ENCODE results near the gene DTNB.
A peak's percentile ranks its signal among the peaks of the same experiment; 100 is the strongest.

The DTNB gene

GRCh38 chr2:25361261-25362048 lies 311.9 kb downstream of the DTNB start:
- DNase-seq = no peak

GRCh38 chr2:25358836-25359235 lies 314.5 kb downstream of the DTNB start:
- DNase-seq = no peak

- DNase-seq = no peak
These were observed 315.0 kb downstream of the DTNB start for GRCh38 chr2:25358249-25358815.

- no peak for DNase-seq
These were observed 317.3 kb downstream of the DTNB start for GRCh38 chr2:25356088-25356487.

GRCh38 chr2:25355270-25355669 lies 318.1 kb downstream of the DTNB start:
- no peak for DNase-seq

- no peak for DNase-seq
These were observed 319.3 kb downstream of the DTNB start for GRCh38 chr2:25354116-25354515.

- DNase-seq = no peak
These were observed 324.0 kb downstream of the DTNB start for GRCh38 chr2:25349397-25349796.

GRCh38 chr2:25347846-25348245 lies 325.5 kb downstream of the DTNB start:
- DNase-seq = no peak

- no peak for DNase-seq
These were observed 326.1 kb downstream of the DTNB start for GRCh38 chr2:25347205-25347815.

GRCh38 chr2:25343187-25343825 lies 330.1 kb downstream of the DTNB start:
- no peak for DNase-seq

GRCh38 chr2:25342372-25343186 lies 330.8 kb downstream of the DTNB start:
- DNase-seq = peak; percentile 66

GRCh38 chr2:25341753-25342371 lies 331.5 kb downstream of the DTNB start, which contains the start of gene DNMT3A:
Gene DNMT3A (minus strand): TSS chr2:25341925. CDS start chr2:25313984, 27,941 bp downstream.
- DNase-seq = peak; percentile 67

GRCh38 chr2:25341011-25341727 lies 332.2 kb downstream of the DTNB start:
- peak; percentile 29 for DNase-seq

GRCh38 chr2:25340181-25340921 lies 333.0 kb downstream of the DTNB start:
- peak; percentile 24 for DNase-seq

GRCh38 chr2:25339791-25340180 lies 333.6 kb downstream of the DTNB start:
- peak; percentile 78 for DNase-seq

- no peak for DNase-seq
These were observed 334.1 kb downstream of the DTNB start for GRCh38 chr2:25339211-25339674.

GRCh38 chr2:25338401-25338800 lies 335.0 kb downstream of the DTNB start:
- no peak for DNase-seq

- DNase-seq = no peak
These were observed 335.5 kb downstream of the DTNB start for GRCh38 chr2:25337891-25338290.

GRCh38 chr2:25337276-25337675 lies 336.1 kb downstream of the DTNB start:
- no peak for DNase-seq

- no peak for DNase-seq
These were observed 337.0 kb downstream of the DTNB start for GRCh38 chr2:25336383-25336841.

GRCh38 chr2:25335971-25336370 lies 337.4 kb downstream of the DTNB start:
- DNase-seq = no peak
